IgD-negative memory B cell (primary cell): ENCODE data around the gene NEK10. TPM values are rescaled to one million over a fixed set of nuclear protein-coding genes. Genes with fewer than 3 reads are reported as not detected.

Experiments
- H3K27ac Mint-ChIP-seq, 3 donors: one replicate each; pipeline ENCODE4 v1.8.0; 2020 to 2022; ENCODE audit warnings: mild to moderate bottlenecking in 3 of 3, mixed read lengths in 3 of 3, moderate library complexity in 1 of 3
- H3K27me3 Mint-ChIP-seq: one replicate; pipeline ENCODE4 v1.8.0; 2021; ENCODE audit warnings: mixed read lengths
- H3K36me3 Mint-ChIP-seq: one replicate; pipeline ENCODE4 v1.8.0; 2020; ENCODE audit warnings: mild to moderate bottlenecking, mixed read lengths
- H3K4me1 Mint-ChIP-seq, 3 donors: one replicate each; pipeline ENCODE4 v1.8.0; 2020 to 2022; ENCODE audit warnings: mixed read lengths in 3 of 3, mild to moderate bottlenecking in 1 of 3
- H3K4me3 Mint-ChIP-seq, 4 donors: one replicate each; pipeline ENCODE4 v1.8.0; 2020 to 2022; ENCODE audit warnings: mild to moderate bottlenecking in 4 of 4, mixed read lengths in 4 of 4, moderate library complexity in 3 of 4
- H3K9me3 Mint-ChIP-seq, 3 donors: one replicate each; pipeline ENCODE4 v1.8.0; 2020 to 2021; ENCODE audit warnings: mixed read lengths in 3 of 3, mild to moderate bottlenecking in 1 of 3
- polyA plus RNA-seq: library from polyadenylated mRNA; unstranded; fragments of 300-500 nt; fragmentation: Illumina TruSeq; gene quantifications from one replicate; pipeline ENCODE4 v1.2.3, GENCODE V29; 2021

Gene NEK10
- polyA plus RNA-seq, 1 donor from 2014 or later = not detected

DNA sequence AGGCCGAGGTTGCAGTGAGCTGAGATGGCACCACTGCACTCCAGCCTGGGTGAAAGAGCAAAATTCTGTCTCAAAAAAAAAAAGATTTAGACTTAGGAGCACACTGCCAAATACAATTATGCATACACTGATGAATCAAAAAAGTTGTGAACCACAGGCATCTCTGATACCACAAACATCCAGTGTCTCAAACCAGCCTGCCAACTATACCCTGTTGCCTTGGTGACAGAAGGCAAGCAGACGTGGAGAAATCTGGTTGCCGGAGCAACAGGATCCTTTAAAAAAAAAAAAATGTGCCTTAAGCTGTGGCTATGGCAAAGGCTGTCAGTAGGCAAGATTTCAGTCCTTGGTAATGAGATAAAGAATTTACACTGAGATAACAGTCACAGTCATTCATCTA, 202.3 kb downstream of the NEK10 start:
- Mint-ChIP-seq H3K36me3 (no peaks in the 10 kb centered on the region), H3K4me1 (peaks cover 3 to 6% (median 4%) of the 10 kb centered on the region in 3 donors), H3K27me3 (no peaks in the 10 kb centered on the region), H3K4me3 (no peak overlapping the region), H3K9me3 (no peaks in the 10 kb centered on the region), H3K27ac (no peak overlapping the region)

DNA sequence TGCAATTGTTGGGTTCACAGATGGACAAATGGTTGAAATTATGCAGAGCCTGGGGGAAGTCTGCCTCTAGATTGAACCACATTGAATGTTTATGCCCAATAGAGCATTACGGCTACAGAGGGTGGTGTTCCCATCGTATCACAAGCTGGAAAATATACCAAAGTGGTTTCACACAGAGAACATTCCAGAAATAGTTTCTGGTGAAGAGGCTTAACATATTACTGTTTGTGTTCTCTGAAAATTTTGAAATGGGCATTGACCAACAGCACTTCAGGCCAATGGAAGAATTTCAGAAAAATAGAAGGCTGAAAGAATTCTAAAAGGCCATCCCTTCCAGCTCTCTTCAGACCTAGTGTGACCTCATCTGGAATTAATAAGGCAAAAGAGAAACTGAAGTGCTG, 203.9 kb downstream of the NEK10 start:
- no peaks in the 10 kb centered on the region for H3K9me3 Mint-ChIP-seq
- no peak overlapping the region for H3K4me3 Mint-ChIP-seq
- no peak overlapping the region for H3K27ac Mint-ChIP-seq
- H3K4me1 Mint-ChIP-seq = no peaks in the 10 kb centered on the region
- no peaks in the 10 kb centered on the region for H3K27me3 Mint-ChIP-seq
- no peaks in the 10 kb centered on the region for H3K36me3 Mint-ChIP-seq

DNA sequence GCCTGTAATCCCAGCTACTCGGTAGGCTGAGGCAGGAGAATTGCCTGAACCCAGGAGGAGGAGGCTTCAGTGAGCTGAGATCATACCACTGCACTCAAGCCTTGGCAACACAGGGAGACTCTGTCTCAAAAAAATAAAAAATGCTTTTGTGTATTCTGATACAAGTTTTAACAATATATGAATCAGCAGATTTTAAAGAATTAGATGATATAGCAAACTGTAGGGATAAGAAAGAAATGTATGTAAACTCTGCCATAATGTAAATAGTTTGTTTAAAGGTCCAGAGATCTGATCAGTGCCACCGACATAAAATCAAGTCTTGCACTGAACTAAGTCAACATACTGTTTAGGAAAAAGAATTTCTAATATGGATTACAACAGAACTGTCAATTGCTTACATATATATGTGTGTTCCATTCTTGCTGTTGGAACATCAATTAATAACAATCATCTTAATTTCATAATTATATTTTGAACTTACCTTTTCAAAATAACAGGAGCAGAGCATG, 208.3 kb downstream of the NEK10 start:
- H3K27me3 Mint-ChIP-seq = no peaks in the 10 kb centered on the region
- H3K27ac Mint-ChIP-seq = no peak overlapping the region
- no peaks in the 10 kb centered on the region for H3K36me3 Mint-ChIP-seq
- H3K9me3 Mint-ChIP-seq = peaks cover 1 to 3% (median 2%) of the 10 kb centered on the region in 3 donors
- no peaks in the 10 kb centered on the region for H3K4me1 Mint-ChIP-seq
- no peak overlapping the region for H3K4me3 Mint-ChIP-seq

DNA sequence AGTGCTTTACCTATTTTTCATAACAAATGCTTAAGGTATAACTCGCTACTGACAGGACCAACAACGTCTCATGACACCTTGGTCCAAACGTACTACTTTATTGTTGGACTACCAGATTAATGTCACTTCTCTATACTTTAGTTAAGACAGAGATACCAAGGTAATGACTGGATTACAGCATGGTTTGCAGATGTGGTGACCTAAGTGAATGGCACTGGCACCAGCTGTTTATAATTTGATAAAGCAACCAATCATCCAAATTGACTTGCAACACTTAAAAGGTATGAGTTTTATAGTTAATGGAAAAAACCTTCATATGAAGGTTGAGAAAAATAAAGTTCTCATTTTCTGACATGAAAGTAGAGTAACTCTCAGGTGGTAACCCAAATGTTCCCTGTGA, 209.0 kb downstream of the NEK10 start:
- Mint-ChIP-seq H3K27me3 (peaks cover 1% of the 10 kb centered on the region), H3K36me3 (no peaks in the 10 kb centered on the region), H3K4me3 (no peak overlapping the region), H3K27ac (no peak overlapping the region), H3K9me3 (peaks cover 1 to 6% (median 2%) of the 10 kb centered on the region in 3 donors), H3K4me1 (no peaks in the 10 kb centered on the region)

DNA sequence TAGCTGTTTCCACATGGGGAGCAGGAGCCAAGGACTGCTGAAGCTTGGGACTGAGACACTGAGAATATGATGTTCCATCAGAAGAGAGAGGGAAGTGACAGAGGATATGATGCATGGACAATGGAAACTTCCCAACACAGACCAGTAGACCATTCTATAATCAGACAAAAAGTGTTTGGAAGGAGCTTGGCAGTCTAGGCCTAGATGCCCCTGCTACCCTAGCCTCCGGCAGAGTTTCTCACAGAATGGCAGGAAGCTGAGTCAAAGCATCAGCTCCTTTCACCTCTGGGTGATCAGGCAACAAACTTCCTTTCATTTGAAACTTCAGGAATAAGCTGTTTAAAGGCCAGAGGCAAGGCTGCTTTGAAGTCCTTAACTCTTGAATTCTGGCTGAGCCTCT, 222.0 kb downstream of the NEK10 start:
- H3K4me3 Mint-ChIP-seq = no peak overlapping the region
- H3K27ac Mint-ChIP-seq = no peak overlapping the region
- H3K4me1 Mint-ChIP-seq = no peaks in the 10 kb centered on the region
- no peaks in the 10 kb centered on the region for H3K36me3 Mint-ChIP-seq
- H3K27me3 Mint-ChIP-seq = no peaks in the 10 kb centered on the region
- peaks cover 0 to 2% (median 0%) of the 10 kb centered on the region in 3 donors for H3K9me3 Mint-ChIP-seq

DNA sequence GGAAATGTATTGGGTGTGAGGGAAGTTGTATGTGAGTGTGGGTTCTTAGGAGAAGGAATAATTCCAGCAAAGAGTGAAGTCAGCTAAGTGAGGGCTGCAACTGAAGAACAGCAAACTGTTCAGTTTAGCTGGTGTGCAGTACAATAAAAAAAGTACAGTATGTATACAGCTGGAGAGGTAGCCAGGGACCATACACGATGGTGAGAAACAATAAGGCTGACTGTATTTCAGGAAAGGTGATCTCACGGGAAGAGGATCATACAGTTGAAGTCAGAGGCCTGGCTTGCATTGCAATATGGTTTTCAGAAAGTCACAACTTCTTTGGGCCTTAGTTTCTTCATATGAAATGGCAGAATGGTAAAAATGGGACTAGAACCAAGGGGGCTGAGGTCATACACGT, 222.4 kb downstream of the NEK10 start:
- H3K36me3 Mint-ChIP-seq = no peaks in the 10 kb centered on the region
- peaks cover under 1 to 5% (median 2%) of the 10 kb centered on the region in 3 donors for H3K9me3 Mint-ChIP-seq
- no peak overlapping the region for H3K27ac Mint-ChIP-seq
- no peaks in the 10 kb centered on the region for H3K4me1 Mint-ChIP-seq
- no peak overlapping the region for H3K4me3 Mint-ChIP-seq
- no peaks in the 10 kb centered on the region for H3K27me3 Mint-ChIP-seq

DNA sequence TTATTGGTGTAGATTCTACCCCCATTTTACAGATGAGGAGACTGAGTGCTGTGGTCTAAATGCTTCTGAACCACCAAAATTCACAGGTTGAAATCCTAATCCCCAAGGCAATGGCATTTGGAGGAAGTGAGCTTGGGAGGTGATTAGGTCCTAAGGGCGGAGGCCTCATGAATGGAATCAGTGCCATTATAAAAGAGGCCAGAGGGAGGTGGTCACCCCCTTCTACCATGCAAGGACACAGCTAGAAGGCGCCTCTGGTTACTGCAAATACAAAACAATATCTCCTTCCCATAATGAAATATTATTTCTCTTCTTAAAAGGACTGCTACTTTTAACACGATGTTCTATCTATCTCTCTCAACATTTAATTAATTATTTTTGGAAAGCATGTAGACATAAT, 223.5 kb downstream of the NEK10 start:
- Mint-ChIP-seq H3K4me1 (no peaks in the 10 kb centered on the region), H3K27ac (no peak overlapping the region)

DNA sequence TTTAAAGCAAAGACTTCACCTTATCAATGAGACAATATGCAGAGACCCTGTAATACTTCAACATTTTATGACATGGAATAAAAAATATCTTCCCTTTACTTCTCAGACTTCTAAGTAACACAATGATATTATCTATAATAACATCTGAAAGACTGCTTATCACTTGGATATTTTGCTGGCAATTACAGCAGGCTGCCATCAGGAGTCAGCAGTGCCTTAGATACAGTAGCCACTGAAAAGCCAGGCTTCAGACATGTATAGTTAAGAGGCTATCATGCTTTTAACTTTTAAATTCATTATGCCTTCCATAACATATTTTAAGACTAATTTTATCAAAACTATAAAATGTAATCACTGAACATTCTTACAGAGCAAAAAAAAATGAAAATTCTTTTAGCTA, 227.5 kb downstream of the NEK10 start:
- Mint-ChIP-seq H3K36me3 (peaks cover 4% of the 10 kb centered on the region), H3K27me3 (peaks cover 4% of the 10 kb centered on the region), H3K4me3 (no peak overlapping the region), H3K9me3 (peaks cover 2 to 16% (median 6%) of the 10 kb centered on the region in 3 donors), H3K27ac (no peak overlapping the region), H3K4me1 (no peaks in the 10 kb centered on the region)

More for the DNA sequence above, 223.5 kb downstream of the NEK10 start:
- peaks cover 2 to 12% (median 6%) of the 10 kb centered on the region in 3 donors for H3K9me3 Mint-ChIP-seq
- no peak overlapping the region for H3K4me3 Mint-ChIP-seq
- peaks cover 1% of the 10 kb centered on the region for H3K36me3 Mint-ChIP-seq
- H3K27me3 Mint-ChIP-seq = no peaks in the 10 kb centered on the region

DNA sequence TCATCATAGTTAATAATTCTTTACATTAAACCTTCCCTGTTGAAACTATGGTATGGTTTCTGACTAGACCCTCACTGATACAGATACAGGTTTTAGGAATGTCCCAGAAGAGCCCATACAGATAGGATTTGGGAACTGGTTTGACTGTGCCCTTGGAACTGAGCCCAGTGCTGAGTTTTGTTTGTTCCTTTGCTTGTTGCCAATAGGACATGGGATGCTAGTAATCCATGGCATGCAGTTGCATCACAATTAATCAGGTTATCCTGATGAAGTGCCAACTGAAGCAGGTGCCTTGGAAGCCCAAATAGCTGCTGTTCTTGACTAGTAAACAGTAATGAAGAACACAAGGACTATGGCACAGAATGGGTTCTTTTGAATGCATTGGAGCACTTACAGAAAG, 230.6 kb downstream of the NEK10 start:
- H3K27ac Mint-ChIP-seq = peak overlapping the region in 1 of 3 donors; percentile 37
- peaks cover 2 to 16% (median 6%) of the 10 kb centered on the region in 3 donors for H3K9me3 Mint-ChIP-seq
- no peaks in the 10 kb centered on the region for H3K4me1 Mint-ChIP-seq
- H3K4me3 Mint-ChIP-seq = no peak overlapping the region
- peaks cover 4% of the 10 kb centered on the region for H3K27me3 Mint-ChIP-seq
- peaks cover 4% of the 10 kb centered on the region for H3K36me3 Mint-ChIP-seq

DNA sequence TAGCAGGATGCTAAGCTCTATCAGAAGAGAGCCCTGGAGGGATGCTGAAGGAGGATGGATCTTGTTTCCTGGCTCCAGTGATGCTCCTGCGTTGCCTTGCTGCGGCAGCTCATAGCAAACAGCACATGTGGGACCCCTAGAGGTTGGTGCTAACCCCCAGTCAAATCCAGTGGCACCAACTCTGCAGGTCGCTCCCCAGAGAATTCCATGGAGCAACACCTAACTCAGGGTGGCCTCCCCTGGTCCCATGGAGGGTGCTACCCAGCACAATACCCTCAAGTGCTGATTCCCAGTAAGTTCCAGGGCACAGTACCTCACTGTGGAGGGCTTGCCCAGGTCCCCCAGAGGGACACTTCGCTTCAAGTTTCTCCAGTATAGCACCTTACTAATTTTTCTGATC, 231.2 kb downstream of the NEK10 start:
- H3K9me3 Mint-ChIP-seq = peaks cover 2 to 16% (median 6%) of the 10 kb centered on the region in 3 donors
- H3K4me1 Mint-ChIP-seq = no peaks in the 10 kb centered on the region
- H3K36me3 Mint-ChIP-seq = peaks cover 4% of the 10 kb centered on the region
- H3K27ac Mint-ChIP-seq = peak overlapping the region in 1 of 3 donors; percentile 37
- peaks cover 4% of the 10 kb centered on the region for H3K27me3 Mint-ChIP-seq
- no peak overlapping the region for H3K4me3 Mint-ChIP-seq

DNA sequence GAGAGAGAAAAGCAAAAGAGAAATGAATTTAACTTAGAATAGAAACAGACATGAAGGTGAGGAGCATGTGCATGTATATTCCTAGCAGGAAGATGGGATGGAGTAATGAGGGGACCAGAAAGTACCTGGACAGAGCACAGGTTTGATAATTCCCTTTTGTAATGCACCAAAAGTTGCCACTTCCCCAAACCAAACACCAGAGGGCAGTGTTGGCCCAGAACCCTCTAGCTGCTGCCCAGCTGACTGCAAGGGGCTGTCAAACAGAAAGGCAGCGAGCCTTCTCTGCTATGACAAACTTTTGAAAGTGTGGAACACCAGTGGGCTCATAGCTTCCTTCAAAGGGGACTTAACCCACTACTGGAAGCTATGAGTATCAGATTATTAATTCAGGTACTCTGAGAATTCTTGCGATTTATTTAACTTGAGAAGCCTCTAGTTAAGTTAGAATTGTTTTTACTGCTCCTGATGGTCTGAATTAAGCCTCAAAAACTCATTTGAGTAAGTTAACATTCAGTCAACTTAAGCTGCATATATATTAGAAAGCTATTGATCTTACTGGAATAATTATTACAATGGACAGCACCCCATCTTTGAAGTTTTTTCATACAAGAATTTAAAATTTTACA, 234.9 kb downstream of the NEK10 start:
- H3K4me1 Mint-ChIP-seq = no peaks in the 10 kb centered on the region
- H3K27ac Mint-ChIP-seq = no peak overlapping the region

DNA sequence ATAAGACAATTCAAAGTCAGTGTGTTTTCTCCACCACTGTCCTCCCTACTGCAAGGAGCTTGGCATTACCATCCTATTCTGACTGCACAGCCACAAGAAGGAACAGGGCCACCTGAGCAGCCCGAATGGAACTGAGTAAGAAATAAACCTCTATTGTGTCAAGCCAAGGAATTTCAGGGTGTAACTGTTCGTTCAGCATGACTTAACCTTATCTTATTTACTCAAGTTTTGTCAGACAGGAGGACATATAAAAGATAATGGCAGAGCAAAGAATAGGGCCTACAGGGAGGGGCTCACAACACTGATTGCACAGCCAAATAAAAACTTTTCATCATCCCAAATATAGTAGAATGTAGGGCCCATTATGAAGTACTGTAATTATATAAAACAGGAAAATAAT, 236.1 kb downstream of the NEK10 start:
- H3K4me3 Mint-ChIP-seq = no peak overlapping the region
- no peaks in the 10 kb centered on the region for H3K9me3 Mint-ChIP-seq
- no peaks in the 10 kb centered on the region for H3K4me1 Mint-ChIP-seq
- H3K36me3 Mint-ChIP-seq = peaks cover 6% of the 10 kb centered on the region
- H3K27me3 Mint-ChIP-seq = peaks cover 4% of the 10 kb centered on the region
- no peak overlapping the region for H3K27ac Mint-ChIP-seq

More for the DNA sequence above, 234.9 kb downstream of the NEK10 start:
- Mint-ChIP-seq H3K36me3 (peaks cover 2% of the 10 kb centered on the region), H3K4me3 (peak overlapping the region in 1 of 4 donors; percentile 4), H3K27me3 (peaks cover 4% of the 10 kb centered on the region), H3K9me3 (peaks cover 0 to 1% (median 0%) of the 10 kb centered on the region in 3 donors)

DNA sequence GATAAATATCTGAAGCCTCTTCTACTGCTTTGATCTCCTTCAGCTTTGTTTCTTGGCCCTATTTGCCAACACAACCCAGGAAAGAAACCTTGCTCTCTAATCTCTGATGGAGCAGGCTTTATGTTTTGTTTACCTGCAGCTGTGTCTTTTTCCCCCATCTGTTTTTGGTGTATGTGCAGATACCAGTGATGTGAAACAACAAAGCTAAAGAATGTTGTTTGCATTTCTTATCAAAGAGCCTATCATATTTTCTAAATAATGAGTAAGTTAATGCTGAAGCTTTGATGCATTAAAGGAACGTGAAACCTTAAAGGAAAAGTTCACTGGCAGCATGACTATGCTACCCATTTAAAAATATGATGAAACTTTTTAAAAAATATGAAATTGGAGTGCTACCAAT, 238.4 kb downstream of the NEK10 start:
- Mint-ChIP-seq H3K4me1 (no peaks in the 10 kb centered on the region), H3K4me3 (no peak overlapping the region), H3K27me3 (no peaks in the 10 kb centered on the region), H3K27ac (no peak overlapping the region), H3K9me3 (no peaks in the 10 kb centered on the region), H3K36me3 (peaks cover 4% of the 10 kb centered on the region)

DNA sequence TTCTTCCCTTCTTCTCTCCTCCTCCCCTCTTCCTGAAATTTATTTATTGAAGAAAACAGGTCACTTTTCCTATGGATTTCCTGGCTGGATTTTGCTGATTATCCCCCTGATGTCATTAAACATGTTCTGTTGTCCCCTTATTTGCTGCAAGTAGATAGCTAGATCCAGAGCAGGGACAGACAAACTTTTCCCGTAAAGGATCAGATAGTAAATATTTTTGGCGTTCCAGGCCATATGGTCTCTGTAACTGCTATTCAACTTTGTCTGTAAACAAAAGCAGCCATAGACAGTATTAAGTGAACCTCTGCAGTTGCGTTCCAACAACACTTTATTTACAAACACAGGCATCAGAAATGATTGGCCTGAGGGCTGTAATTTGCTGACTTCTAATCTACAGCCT, 241.3 kb downstream of the NEK10 start:
- H3K36me3 Mint-ChIP-seq = peaks cover 4% of the 10 kb centered on the region
- no peak overlapping the region for H3K4me3 Mint-ChIP-seq
- H3K4me1 Mint-ChIP-seq = no peaks in the 10 kb centered on the region
- H3K27me3 Mint-ChIP-seq = peaks cover 2% of the 10 kb centered on the region
- peak overlapping the region in 1 of 3 donors; percentile 0 for H3K27ac Mint-ChIP-seq
- H3K9me3 Mint-ChIP-seq = no peaks in the 10 kb centered on the region

DNA sequence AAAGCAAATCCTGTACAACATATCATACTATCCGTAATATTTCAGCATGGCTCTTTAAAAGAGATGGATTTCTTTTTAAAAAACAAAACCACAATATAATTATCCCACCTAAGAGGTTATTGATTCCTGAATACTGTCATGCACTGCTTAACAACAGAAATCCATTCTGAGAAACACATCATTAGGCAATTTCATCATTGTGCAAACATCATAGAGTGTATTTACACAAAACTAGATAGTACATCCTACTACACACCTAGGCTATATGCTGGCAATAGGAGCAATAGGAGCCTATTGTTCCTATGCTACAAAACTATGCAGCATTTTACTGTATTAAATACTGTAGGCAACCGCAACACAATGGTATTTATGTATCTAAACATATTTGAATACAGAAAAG, 242.0 kb downstream of the NEK10 start:
- no peaks in the 10 kb centered on the region for H3K4me1 Mint-ChIP-seq
- H3K9me3 Mint-ChIP-seq = no peaks in the 10 kb centered on the region
- H3K27ac Mint-ChIP-seq = no peak overlapping the region
- H3K4me3 Mint-ChIP-seq = no peak overlapping the region
- H3K27me3 Mint-ChIP-seq = peaks cover 2% of the 10 kb centered on the region
- peaks cover 4% of the 10 kb centered on the region for H3K36me3 Mint-ChIP-seq

DNA sequence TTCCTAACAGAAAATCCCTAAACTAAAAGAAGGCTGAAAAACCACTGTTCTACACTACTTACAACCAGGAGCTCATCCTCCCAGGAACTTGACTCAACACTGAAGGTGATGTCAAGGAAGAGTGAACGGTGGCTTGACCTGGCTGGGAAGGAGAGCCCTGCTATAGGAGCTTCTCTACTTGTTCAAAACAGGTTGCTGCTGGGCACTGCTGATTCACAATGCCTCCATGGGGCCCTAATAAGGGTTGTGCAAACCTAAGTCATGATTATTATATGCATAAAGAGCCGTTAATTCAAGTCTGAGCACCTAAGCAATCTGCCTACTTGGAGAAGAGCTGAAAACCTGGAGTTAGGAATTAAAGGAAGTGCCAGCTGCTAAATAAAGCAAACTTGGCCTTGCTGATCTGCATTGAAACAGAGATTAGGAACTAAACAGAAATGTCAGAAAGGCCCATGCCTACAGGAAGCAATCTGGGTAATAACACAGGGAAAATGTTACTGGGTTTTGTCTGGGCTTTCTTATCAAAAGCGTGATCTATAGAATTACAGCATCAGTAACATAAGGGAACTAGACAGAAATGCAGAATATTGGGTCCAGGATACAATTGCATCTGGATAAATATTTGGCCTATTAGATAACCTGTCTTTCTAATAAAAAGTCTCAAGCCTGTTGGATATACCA, 243.2 kb downstream of the NEK10 start:
- H3K36me3 Mint-ChIP-seq = peaks cover 5% of the 10 kb centered on the region
- no peaks in the 10 kb centered on the region for H3K9me3 Mint-ChIP-seq
- H3K27me3 Mint-ChIP-seq = peaks cover 2% of the 10 kb centered on the region
- no peak overlapping the region for H3K27ac Mint-ChIP-seq
- H3K4me1 Mint-ChIP-seq = no peaks in the 10 kb centered on the region
- H3K4me3 Mint-ChIP-seq = no peak overlapping the region
